ENCODE results near the gene AGAP3.
A peak's percentile ranks its signal among the peaks of the same experiment; 100 is the strongest.

The AGAP3 gene

DNA sequence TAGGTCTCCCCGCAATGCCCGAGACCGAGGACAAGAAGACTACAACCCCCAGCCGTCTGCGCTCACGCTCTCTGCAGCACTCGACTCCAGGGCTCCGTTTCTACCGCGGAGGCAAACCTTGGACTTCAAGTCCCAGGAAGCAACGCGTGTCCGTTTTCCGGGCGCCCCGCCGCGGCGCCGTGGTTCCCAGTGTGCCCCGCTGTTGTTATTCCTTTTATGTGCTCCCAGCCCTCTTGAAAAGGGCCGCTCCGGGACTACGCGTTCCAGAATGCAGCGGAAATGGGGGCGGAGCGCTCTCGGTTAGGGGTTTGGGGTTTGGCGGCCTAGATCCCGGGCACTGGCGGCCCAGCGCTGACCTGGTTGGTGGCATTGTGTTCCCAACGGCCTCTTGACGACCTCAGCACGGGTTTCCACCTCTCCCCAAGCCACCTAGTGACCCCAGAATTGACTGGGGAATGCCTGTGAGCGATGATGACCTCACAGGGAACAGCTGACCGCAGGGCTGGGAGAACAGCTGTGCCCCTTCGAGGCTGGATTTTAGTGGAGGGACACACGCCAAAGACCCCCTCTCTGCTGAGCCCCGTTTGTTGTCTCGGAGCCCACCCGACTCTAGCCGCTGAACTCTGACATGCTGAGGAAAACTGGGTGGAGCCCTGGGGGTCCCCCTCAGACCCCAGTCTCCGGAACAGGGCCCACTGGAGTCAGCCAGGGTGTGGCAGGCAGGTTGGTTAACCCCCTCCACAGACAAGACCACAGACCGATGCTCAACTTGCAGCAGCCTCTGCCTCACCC lies 28.1 kb upstream of the AGAP3 start:
- DNase-seq = peak; percentile 97

DNA sequence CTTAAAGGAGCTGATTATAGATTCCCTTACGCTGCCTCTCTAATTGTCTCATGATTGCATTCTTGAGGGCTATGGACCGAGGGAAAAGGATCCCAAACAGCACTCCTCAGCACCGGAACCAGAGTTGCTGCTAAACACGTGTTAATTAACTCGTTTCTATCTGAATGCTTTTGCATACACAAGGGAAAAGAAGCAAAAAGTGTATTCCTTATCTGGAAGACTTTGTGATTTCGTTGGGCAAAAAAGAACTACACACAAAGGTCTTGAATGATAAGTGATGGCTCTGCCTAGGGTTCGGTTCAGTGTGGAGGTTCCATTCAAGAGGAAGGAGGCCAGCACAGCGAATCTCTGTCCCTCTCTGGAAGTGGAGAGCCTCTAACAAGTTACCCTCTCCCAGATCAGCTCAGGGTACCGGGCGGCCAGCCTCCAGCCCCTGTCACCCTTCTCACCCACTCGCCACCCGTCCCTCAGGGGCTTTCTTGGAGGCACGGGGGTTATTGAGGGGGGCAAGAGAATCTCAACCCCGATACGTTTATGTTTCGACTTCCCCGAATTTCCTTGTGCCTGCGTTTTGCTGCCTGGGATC lies 27.4 kb upstream of the AGAP3 start:
- peak; percentile 17 for DNase-seq

DNA sequence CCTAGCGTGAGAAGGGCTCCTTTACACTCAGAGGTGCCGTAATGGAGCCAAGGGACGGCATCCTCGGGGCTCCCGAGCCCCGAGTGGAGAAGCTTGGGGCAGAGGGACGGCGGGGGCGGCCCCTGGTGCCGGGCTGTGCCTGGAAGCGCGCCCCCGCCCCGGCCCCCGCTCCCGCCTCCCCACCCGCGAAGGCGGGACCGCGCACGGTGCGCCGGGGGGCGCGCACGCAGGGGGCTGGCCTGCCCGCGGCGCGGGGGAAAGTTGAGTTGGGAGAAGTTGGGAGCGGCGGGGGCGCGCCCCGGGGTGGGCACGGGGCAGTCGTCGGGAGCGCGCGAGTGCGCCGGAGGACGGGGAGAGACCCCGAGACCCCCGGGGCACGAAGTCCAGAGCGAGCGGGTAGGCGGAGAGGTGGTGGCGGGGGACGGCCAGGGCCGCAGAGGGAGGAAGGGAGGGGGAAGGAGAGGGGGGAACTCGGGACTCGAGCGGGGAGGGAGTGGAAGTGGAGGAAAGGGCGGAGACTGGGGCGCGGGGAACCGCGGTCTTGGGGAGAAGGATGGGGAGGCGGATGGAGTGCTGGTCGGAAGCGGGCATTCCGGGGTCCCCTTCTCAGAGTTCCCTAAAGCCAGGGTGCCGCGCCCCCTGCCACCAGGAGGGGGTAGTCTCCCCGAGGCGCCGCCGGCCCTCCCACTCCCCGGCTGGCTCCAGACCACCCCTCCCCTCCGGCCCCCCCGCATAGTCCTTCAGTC lies 26.7 kb upstream of the AGAP3 start, which contains the start of gene SLC4A2:
TSS of gene SLC4A2 (plus strand) at position 223 of the 746 bp plus-strand sequence. CDS start 2,399 bp downstream, outside the sequence.
- DNase-seq = peak; percentile 57

DNA sequence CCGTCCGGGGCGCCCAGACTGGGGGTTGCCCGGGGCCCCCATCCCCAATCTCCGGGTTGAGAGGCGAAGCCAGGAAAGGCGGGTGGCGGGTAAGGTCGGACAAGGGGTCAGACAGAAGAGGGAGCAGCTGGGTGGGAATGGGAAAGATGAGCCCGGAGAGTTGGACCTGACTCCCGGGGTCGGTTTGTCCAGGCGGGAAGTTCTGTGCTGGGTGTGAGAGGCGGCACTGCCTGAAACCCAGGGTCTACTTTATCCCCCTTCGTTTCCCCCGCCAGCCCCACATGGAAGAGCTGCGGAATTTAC lies 26.2 kb upstream of the AGAP3 start:
- DNase-seq = no peak

DNA sequence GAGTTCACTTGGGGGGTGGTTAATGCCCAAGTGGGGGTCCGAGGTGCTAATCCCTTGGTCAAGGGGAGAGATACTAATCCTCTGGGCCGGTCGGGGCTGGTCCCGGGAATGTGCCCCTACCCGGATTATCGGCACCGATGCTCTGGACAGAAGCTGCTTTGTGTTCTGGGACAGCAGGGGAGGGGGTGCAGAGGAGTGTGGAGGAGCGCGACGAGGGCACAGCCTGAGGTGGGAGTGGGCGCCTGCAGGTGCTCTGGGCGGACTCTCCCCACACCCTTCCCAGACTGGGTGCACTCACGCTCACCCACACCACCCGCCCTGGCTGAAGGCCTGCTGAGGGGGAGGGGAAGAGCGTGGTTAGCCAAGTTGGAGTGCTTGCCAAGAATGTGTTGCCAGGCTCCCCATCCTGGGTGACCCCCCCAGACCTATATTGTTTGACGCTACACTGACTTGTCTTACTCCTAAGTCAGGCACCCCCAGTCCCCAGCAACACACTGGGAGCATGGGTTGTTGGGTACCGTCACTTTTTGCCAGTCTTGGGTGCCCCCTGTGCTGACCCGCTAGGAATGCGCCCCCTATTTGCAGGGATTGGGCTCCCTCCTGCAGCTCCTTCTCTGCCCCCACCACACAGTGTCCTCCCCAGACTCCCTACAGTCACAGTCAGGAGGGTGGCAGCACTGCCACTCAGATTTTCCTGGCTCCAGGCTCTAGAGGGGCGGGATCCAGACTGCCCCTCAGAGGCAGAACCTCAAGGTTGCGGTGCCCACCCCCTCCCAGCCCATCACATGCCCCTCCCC lies 25.7 kb upstream of the AGAP3 start:
- DNase-seq = no peak

DNA sequence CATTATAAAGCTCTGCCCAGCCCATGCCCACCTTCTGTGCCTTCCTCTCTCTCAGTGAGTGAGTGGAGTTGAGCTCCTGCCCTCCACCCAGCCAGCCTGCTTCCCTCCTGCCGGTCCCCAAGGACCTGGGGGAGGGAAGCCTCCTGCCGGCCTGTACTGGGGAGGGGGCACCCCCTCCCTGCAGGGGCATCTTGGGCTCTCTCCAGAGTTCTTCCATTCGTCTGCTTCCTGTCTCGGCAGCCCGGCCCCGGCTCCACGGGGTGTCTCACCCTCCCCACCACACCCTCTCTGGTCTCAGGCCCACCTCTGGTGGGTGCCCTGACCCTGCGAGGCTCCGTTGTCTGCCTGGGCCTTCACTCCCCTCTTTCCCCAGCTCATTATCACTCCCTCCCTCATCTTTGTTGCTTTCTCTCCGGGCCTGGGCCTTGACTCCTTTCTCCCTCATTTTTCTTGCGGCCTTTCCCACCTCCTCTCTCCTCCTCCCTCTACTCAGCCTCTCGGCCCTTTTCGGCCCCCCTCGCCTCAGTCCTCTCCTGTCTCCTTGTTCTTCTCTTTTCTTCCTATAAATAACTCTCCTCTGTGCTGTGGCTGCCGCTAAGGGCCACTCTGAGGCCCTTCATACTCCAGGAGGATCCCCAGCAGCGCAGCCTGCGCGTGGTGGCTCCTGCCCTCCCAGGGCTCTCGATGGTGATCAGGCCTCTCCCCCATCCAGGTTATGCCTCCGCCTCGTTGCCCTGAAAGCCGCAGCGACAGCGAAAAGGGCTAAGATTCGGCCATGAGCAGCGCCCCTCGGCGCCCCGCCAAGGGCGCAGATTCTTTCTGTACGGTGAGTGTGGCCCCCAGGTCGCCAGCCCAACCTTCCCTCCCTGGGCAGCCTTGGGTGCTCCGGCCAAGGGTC lies 24.8 kb upstream of the AGAP3 start:
- DNase-seq = no peak

DNA sequence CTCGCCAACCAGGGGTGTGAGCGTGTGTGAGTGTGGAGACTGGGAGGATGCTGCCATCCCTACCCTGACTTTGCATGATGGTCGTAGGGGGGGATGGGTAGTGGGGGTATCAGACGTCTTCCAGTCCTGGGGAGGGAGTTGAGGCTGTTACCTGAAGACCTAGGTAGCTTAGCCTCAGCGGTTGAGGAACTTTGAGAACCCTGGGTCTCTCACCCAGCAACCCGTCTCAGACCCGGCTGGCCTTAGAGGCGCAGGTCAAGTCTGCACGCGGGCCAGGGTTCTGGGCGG lies 24.2 kb upstream of the AGAP3 start:
- DNase-seq = no peak

DNA sequence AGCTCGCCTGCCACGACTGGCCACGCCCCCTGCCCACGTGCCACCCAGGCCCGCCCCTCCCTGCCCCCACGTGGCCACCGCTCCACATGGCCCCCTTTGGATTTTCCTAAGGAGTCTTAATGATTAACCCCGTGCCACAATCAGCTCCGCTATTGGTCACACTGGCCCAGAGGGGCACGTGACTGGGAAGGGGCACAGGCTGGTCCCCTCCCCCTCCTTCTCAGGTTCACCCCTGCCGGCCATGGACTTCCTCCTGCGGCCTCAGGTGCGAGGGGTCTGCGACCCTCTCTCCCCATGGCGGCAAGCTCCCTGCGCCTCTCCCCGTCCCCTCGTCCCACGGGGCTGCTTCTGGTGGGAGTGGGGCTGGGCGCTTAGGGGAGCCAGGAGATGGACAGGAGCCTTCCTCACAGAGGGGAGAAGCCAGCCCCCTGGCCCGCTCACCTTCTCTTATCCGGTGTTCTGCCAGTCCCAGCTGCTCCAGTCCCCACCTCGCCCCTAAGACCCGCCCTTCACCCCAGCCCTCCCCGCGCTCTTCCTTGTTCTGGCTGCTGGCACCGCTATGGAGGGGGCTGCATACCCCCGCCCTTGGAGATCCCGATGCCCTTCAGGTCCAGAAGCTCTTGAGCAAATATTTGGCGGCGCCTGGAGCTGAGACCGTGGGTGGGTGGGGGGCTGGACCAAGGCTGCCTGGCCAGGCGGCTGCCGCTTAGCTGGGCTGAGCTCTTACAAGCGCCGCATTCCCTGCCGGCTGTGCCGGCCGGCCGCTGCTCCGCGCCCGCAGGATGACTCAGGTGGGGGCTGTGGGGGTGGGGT lies 23.7 kb upstream of the AGAP3 start:
- no peak for DNase-seq

DNA sequence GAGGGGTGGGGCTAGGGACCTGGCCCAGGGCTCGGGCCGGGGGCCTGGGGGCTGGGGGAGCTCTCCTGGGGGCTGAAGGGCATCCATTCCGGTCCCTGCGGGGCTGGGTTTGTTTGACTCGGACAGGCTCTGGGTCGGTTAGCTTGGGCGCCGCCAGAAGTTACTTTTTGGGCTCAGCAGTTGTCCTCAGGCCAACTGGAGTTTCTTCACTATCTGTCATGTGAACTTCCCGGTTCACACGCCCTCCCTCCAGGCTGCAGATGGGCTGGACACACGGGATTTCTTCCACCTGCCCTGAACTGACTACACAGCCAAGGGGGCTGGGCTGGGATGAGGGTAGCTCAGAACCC lies 23.1 kb upstream of the AGAP3 start:
- DNase-seq = no peak

DNA sequence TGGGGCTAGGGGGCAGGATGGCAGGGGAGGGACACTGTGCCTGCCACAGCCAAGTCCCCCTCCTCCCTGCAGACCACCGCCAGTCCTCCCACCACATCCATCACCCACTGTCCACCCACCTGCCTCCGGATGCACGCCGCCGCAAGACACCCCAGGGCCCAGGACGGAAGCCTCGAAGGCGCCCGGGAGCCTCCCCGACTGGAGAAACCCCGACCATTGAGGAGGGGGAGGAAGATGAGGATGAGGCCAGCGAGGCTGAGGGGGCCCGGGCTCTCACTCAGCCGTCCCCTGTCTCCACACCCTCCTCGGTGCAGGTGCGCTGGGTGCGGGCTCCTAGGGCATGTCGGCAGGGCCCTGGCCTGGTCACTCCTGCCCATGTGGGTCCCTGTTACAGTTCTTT lies 21.8 kb upstream of the AGAP3 start:
- no peak for DNase-seq

DNA sequence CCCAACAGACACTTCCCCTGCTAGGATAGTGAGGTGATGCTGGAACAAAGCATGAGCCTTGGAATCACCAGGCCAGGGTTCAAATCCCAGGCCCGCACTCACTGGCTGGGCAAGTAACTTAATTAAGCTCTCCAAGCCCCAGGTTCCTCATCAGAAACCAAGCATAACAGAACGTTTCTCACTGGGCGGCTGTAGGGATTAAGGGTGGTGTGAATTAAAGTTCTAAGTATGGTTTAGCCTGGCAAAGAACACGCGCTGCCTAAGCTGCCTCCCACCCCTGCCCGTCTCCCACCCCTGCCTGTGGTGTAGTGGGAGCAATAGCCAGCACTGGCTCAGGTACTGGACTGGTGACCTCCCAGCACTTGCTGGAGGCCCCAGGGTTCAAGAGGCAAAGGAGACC lies 21.3 kb upstream of the AGAP3 start:
- DNase-seq = no peak

DNA sequence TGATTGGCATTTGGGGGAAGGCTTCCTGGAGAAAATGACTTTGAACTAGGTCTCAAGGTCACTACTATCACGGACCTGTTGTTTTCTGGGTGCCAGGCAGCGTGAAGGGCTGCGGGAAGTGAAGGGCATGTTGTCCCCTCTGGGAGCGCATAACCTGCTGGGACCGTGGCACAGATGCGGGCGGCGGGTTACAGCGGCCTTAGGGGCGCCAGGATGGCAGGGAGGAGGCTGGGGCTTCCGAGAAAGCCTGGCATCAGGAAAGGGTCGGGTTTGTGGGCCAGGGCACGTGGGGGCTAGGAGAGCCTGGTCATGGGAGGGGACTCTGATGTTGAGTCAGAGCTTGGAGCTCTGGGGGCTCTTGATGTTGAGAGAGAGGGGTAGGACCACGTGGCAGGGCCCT lies 20.8 kb upstream of the AGAP3 start:
- DNase-seq = no peak

DNA sequence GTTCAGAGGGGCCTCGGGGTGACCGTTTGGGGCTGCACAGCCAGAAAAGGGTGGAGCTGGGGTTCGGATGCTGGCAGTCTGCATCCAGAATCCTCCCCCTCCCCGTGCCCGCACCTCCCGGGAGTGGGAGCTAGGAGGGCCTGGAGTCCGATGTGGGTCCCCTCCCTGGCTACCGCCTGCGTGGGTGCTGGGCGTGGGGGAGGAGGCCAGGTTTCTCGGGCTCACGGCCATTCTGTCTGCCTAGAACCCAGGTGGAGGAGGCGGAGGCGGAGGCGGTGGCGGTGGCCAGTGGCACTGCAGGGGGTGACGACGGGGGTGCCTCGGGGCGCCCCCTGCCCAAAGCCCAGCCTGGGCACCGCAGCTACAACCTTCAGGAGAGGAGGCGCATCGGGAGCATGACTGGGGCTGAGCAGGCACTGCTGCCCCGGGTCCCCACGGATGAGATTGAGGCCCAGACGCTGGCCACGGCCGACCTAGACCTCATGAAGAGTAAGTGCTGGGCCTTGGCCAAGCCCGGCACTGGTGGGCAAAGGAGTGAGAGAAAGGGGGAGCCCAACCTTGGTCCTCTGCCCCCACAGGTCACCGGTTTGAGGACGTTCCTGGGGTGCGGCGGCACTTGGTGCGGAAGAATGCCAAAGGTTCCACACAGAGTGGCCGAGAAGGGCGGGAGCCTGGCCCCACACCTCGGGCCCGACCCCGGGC lies 19.9 kb upstream of the AGAP3 start:
- no peak for DNase-seq

DNA sequence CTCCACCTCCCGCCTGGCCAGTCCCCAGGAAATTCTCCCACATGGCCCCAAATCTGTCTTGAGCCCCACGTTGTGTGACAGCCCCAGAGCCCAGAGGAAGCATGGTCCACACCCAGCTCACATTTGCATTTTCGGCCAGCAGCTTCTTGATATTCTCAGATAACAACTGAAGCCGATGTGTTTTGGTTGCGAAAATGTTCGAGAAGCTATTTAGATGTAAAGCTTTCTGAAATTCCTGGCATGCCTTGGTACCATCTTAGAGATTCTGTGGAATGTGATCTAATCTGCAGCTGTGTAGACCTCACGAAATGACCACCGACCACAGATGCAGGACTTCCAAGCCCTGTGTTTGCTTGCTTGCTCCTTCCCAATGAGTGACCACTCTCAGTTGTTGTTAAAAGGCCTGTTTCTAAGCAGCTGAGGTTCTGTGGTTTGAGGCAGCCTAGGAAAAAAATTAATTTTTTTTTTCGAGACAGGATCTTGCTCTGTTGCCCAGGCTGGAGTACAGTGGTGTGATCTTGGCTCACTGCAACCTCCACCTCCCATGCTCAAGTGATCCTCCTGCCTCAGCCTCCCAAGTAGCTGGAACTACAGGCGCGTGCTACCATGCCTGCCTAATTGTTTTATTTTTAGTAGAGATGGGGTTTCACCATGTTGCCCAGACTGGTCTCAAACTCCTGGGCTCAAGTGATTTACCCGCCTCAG lies 18.1 kb upstream of the AGAP3 start:
- no peak for DNase-seq

DNA sequence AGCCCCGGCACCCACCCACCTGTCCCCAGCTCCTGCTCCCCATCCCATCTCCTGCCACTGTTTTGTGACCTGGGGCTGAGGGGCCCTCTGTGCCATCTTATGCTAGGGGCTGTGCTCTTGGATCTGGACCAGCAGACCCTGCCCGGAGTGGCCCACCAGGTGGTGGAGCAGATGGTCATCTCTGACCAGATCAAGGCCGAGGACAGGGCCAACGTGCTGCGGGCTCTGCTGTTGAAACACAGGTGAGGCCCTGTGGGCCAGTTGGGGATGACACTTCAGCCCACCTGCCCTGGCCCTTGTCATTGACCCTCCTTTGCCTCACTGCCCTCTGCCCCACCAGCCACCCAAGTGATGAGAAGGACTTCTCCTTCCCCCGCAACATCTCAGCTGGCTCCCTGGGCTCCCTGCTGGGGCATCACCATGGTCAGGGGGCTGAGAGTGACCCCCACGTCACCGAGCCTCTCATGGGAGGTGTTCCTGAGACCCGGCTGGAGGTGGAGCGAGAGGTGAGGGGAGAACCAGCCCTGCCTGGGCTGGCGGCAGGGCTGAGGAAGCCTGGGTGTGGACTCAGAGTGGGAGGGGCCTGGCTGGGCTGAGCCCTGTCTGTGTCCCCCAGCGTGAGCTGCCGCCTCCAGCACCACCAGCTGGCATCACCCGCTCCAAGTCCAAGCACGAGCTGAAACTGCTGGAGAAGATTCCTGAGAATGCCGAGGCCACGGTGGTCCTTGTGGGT lies 16.3 kb upstream of the AGAP3 start:
- DNase-seq = no peak

DNA sequence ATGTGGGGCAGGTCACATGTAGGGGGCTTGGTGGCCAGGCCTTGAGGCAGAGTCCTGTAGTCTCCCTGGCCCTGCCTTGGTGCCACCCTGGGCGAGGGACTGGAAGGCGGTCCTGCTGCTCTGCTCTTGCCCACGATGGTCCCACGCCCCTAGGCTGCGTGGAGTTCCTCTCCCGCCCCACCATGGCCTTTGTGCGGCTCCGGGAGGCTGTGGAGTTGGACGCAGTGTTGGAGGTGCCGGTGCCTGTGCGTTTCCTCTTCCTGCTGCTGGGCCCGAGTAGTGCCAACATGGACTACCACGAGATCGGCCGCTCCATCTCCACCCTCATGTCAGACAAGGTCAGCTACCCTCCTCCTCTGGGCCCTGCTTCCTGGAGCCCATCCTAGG lies 15.7 kb upstream of the AGAP3 start:
- DNase-seq = no peak

DNA sequence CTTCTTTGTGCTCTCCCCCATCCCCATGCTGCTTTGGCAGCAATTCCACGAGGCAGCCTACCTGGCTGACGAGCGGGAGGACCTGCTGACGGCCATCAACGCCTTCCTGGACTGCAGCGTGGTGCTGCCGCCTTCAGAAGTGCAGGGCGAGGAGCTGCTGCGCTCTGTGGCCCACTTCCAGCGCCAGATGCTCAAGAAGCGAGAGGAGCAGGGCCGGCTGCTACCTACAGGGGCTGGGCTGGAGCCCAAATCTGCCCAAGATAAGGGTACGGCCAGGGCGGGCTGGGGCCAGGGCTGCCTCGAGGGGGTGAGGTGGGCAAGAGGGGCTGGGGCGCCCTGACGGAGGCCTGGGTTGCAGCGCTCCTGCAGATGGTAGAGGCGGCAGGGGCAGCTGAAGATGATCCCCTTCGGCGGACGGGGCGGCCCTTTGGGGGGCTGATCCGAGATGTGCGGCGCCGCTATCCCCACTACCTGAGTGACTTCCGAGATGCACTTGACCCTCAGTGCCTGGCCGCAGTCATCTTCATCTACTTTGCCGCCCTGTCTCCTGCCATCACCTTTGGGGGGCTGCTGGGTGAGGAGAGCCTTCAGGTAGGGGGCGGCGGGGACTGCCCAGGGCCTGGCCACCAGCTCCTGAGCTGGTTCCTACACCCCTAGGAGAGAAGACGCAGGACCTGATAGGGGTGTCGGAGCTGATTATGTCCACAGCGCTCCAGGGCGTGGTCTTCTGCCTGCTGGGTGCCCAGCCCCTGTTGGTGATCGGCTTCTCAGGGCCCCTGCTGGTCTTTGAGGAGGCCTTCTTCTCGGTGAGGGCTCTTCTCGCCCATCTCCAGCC lies 15.0 kb upstream of the AGAP3 start:
- DNase-seq = no peak

DNA sequence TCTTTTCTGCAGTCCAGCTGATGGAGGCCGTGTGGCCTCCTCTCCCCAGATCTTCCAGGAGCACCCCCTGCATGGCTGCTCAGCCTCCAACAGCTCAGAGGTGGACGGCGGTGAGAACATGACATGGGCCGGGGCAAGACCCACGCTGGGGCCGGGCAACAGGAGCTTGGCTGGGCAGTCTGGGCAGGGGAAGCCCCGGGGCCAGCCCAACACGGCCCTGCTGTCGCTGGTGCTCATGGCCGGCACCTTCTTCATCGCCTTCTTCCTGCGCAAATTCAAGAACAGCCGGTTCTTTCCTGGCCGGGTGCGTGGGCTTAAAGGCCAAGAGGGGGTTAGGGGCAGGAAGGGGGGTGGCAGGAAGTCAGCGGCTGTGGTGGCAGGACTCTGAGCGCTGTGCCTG lies 12.3 kb upstream of the AGAP3 start:
- DNase-seq = no peak
